Activated CD4-positive, CD25-positive, alpha-beta regulatory T cell treated with anti-CD3 and anti-CD28 coated beads, Interleukin-2, amount 50 U/mL, for 16 hours (primary cell): ENCODE results near the gene GLCCI1.
"Not testable (repeated sequence)": the region's sequence is repeated elsewhere in the genome, so short reads cannot be mapped to it uniquely, and the experiment has no call there.

Experiments
- DNase-seq: peaks from one replicate; pipeline ENCODE4 v3.0.0-alpha.2; 2020; ENCODE audit warnings: low read depth, low spot score

Gene GLCCI1

GRCh38 chr7:8048067-8048466 is 79.5 kb downstream of the GLCCI1 start:
- not testable (repeated sequence) for DNase-seq

GRCh38 chr7:8051373-8051772 is 82.8 kb downstream of the GLCCI1 start:
- DNase-seq, result no peak

- no peak for DNase-seq
These were observed 83.4 kb downstream of the GLCCI1 start for GRCh38 chr7:8051998-8052397.

GRCh38 chr7:8052824-8053223 is 84.2 kb downstream of the GLCCI1 start:
- no peak for DNase-seq

GRCh38 chr7:8056439-8056838 is 87.8 kb downstream of the GLCCI1 start:
- no peak for DNase-seq

GRCh38 chr7:8057566-8057965 is 89.0 kb downstream of the GLCCI1 start:
- no peak for DNase-seq

GRCh38 chr7:8058322-8058721 is 89.7 kb downstream of the GLCCI1 start:
- no peak for DNase-seq

GRCh38 chr7:8058852-8059251 is 90.3 kb downstream of the GLCCI1 start:
- no peak for DNase-seq

- DNase-seq, result no peak
These were observed 91.6 kb downstream of the GLCCI1 start for GRCh38 chr7:8060241-8060640.

- DNase-seq, result not testable (repeated sequence)
These were observed 94.7 kb downstream of the GLCCI1 start for GRCh38 chr7:8063300-8063699.

GRCh38 chr7:8063706-8064297 is 95.2 kb downstream of the GLCCI1 start:
- DNase-seq, result no peak

- DNase-seq, result no peak
These were observed 96.2 kb downstream of the GLCCI1 start for GRCh38 chr7:8064828-8065227.

GRCh38 chr7:8065356-8065813 is 96.8 kb downstream of the GLCCI1 start:
- DNase-seq, result no peak

GRCh38 chr7:8068892-8069686 is 100.5 kb downstream of the GLCCI1 start:
- DNase-seq, result no peak

- no peak for DNase-seq
These were observed 102.0 kb downstream of the GLCCI1 start for GRCh38 chr7:8070451-8071180.

- no peak for DNase-seq
These were observed 109.8 kb downstream of the GLCCI1 start for GRCh38 chr7:8078418-8078817.

- no peak for DNase-seq
These were observed 114.2 kb downstream of the GLCCI1 start for GRCh38 chr7:8082762-8083161.

GRCh38 chr7:8084836-8085235 is 116.2 kb downstream of the GLCCI1 start:
- DNase-seq, result no peak

- no peak for DNase-seq
These were observed 116.8 kb downstream of the GLCCI1 start for GRCh38 chr7:8085420-8085819.

GRCh38 chr7:8086239-8086638 is 117.6 kb downstream of the GLCCI1 start:
- DNase-seq, result no peak

GRCh38 chr7:8089036-8089780 is 120.6 kb downstream of the GLCCI1 start:
- no peak for DNase-seq

- no peak for DNase-seq
These were observed 123.5 kb downstream of the GLCCI1 start for GRCh38 chr7:8092140-8092539.
